Stomach smooth muscle (tissue), 2 donors: ENCODE data around the gene ELMO1.

Experiments used
- H3K27ac ChIP-seq: one replicate; pipeline ENCODE4 v1.7.0; 2013; ENCODE audit warnings: mild to moderate bottlenecking, low read length, inconsistent platforms
- H3K27me3 ChIP-seq, 2 donors: one replicate each; pipeline ENCODE4 v1.7.0; 2013; ENCODE audit warnings: low read length in 2 of 2; ENCODE audit not compliant: insufficient read depth in 2 of 2, control insufficient read depth in 1 of 2
- H3K36me3 ChIP-seq, 2 donors: one replicate each; pipeline ENCODE4 v1.7.0; 2013; ENCODE audit warnings: low read length in 2 of 2; ENCODE audit not compliant: control insufficient read depth in 2 of 2, insufficient read depth in 2 of 2
- H3K4me1 ChIP-seq: one replicate; pipeline ENCODE4 v1.7.0; 2013; ENCODE audit warnings: low read length; ENCODE audit not compliant: control insufficient read depth, insufficient read depth
- H3K4me3 ChIP-seq, 2 donors: one replicate each; pipeline ENCODE4 v1.7.0; 2013; ENCODE audit warnings: low read length in 2 of 2
- H3K9ac ChIP-seq, 2 donors: one replicate each; pipeline ENCODE4 v1.7.0; 2013; ENCODE audit warnings: low read length in 2 of 2, mild to moderate bottlenecking in 1 of 2
- H3K9me3 ChIP-seq, 2 donors: one replicate each; pipeline ENCODE4 v1.7.0; 2013; ENCODE audit warnings: low read length in 2 of 2; ENCODE audit not compliant: control insufficient read depth in 2 of 2
- donor health status: healthy.
- donor health status: Pancreatic carcinoma.

ELMO1 gene

DNA sequence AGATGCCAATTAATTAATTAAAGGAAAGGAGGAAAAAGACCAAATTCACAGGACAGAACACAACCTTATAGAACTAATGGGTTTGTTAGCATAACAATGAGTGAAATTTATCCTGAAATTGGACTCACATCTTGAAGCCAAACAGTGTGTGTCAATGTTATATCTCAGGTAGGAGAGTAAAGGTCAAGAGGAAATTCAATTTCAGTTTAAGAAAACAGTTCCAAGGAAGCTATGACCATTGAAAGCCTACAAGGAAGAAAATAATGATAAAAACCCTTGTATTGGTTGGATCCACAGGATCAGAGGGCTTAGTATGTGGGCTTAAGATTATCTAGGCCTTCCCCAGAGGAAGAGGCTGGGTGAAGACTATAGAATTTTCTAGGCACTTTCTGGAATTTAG is 525.5 kb downstream of the ELMO1 start:
- H3K4me3 ChIP-seq, result no peak overlapping the region

DNA sequence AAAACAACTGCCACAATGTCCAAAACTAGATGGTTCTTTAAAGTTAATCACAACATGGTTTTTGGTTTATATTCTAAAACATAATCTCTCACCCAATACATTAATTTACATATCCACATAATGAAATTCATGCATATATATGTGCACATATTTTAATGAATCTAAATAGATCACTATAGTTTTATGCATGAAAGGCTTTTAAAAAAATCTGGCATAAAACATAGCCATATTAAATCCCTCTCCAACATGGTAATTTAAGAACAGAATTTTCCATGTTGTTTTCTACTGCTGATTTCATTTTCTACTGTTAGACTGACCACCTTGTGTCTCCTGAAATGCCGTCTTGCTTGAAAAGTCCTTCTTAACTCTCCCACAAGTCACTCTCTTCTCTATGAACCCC is 528.2 kb downstream of the ELMO1 start:
- H3K4me3 ChIP-seq, result no peak overlapping the region
- H3K36me3 ChIP-seq, result no peaks in the 10 kb centered on the region
- no peak overlapping the region for H3K27ac ChIP-seq
- no peaks in the 10 kb centered on the region for H3K9me3 ChIP-seq
- H3K27me3 ChIP-seq, result no peaks in the 10 kb centered on the region
- H3K4me1 ChIP-seq, result peaks cover 3% of the 10 kb centered on the region
- H3K9ac ChIP-seq, result no peak overlapping the region

More for the DNA sequence above, 525.5 kb downstream of the ELMO1 start:
- no peaks in the 10 kb centered on the region for H3K9me3 ChIP-seq
- no peak overlapping the region for H3K27ac ChIP-seq
- no peaks in the 10 kb centered on the region for H3K36me3 ChIP-seq
- H3K9ac ChIP-seq, result no peak overlapping the region
- H3K4me1 ChIP-seq, result peaks cover 8% of the 10 kb centered on the region
- H3K27me3 ChIP-seq, result no peaks in the 10 kb centered on the region

DNA sequence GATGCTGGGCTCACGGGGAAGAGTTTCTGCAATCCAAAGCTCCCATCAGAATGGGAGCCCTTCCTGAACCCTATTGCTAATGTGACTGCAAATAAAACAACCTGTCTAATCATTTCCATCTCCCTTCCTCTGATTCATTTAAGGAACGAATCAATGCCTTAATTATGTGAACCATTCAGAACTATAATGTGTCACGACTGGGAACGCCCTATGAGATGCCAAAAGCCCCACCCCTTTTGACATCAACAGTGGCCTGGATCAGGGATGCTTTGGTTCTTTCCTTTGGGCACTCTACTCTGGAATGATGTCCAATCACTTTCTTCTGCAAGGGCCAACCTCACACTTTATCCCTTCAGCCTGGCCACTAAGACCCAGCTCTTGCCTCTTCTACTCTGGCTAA is 528.9 kb downstream of the ELMO1 start:
- Histone ChIP-seq H3K4me3 (no peak overlapping the region), H3K27ac (no peak overlapping the region), H3K9me3 (no peaks in the 10 kb centered on the region), H3K9ac (no peak overlapping the region), H3K4me1 (no peaks in the 10 kb centered on the region), H3K36me3 (no peaks in the 10 kb centered on the region), H3K27me3 (no peaks in the 10 kb centered on the region)

DNA sequence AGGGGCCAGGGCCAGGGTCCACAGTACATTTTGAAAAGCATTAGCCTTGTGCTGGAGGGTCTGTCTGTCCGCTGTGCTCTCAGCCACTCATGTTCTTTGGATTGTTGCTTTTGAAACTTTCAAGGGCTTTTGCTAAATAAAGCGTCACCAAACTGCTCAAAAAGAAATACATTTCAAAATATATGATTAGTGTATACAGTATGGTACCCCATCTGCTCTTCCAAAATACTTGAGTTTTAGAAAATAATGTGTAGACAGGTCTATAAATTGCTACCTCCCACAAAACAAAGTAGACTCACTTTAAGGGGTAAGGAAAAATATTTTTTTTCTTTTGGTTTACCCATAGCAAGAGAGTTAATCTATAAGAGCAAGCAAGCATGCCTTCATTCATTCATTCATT is 530.1 kb downstream of the ELMO1 start:
- Histone ChIP-seq H3K27ac (no peak overlapping the region), H3K27me3 (no peaks in the 10 kb centered on the region)

DNA sequence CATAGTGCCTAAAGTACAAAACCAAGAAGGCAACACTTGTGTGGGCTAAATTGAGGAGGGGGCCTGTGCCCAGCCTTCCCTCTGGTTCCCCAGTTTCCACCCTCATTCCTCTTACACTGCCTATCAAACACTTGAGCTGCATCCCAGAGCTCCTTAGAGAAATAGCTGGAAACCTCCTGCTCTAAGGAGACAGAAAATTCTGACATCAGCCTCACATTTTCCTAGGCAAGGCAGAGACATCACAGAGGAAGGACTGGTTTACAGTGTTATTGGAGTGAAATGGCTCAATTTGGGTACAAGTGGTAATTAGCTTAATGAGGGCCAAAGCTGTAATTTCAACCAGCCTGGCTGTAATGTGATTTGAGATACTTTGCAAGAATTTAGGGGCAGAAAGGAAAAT is 532.0 kb downstream of the ELMO1 start:
- H3K27ac ChIP-seq, result no peak overlapping the region
- no peak overlapping the region for H3K9ac ChIP-seq
- no peaks in the 10 kb centered on the region for H3K4me1 ChIP-seq
- H3K27me3 ChIP-seq, result no peaks in the 10 kb centered on the region
- H3K36me3 ChIP-seq, result no peaks in the 10 kb centered on the region
- H3K4me3 ChIP-seq, result no peak overlapping the region
- no peaks in the 10 kb centered on the region for H3K9me3 ChIP-seq

More for the DNA sequence above, 530.1 kb downstream of the ELMO1 start:
- Histone ChIP-seq H3K9ac (no peak overlapping the region), H3K9me3 (no peaks in the 10 kb centered on the region), H3K36me3 (no peaks in the 10 kb centered on the region), H3K4me1 (no peaks in the 10 kb centered on the region), H3K4me3 (no peak overlapping the region)

DNA sequence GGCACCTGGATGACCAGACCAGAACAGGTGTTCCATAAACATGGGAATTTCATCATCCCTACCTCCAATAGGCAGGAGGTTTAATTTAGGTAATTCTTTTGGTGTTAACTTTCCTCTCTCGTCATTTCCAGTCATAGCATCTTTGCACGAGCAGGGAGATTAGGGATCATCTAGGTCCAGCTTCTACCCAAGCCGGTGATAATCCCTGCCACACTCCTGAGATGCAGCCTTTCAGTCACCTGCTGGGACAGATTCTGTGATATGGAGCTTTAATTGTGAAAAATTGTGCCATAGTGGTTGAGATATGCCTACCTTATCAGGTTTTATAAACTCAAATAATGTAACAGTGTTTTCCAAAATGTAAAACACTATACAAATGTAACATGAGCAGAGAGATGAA is 532.5 kb downstream of the ELMO1 start:
- Histone ChIP-seq H3K27me3 (no peaks in the 10 kb centered on the region), H3K4me3 (no peak overlapping the region), H3K9ac (no peak overlapping the region), H3K27ac (no peak overlapping the region), H3K9me3 (no peaks in the 10 kb centered on the region), H3K36me3 (no peaks in the 10 kb centered on the region), H3K4me1 (no peaks in the 10 kb centered on the region)

DNA sequence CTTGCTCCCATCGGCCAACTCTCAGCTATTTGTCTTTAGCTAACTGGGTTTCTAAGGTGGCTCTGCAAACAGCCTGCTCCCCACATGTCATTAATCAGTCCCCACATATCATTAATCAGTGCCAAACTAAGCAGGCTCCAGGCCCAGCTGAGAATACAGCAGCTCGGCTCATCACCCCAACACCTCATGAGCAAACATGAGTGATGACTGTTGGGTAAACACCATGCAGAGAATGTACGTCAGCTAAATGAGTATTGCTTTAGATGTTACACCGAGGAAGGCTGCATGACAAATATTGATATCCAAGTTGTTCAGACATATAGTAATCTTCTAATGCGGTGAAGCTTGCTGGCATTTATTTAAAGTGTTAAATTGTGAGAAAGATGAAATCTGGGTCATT is 536.9 kb downstream of the ELMO1 start:
- no peaks in the 10 kb centered on the region for H3K36me3 ChIP-seq
- no peaks in the 10 kb centered on the region for H3K9me3 ChIP-seq
- no peak overlapping the region for H3K27ac ChIP-seq
- no peaks in the 10 kb centered on the region for H3K27me3 ChIP-seq
- no peak overlapping the region for H3K9ac ChIP-seq
- no peak overlapping the region for H3K4me3 ChIP-seq
- no peaks in the 10 kb centered on the region for H3K4me1 ChIP-seq

DNA sequence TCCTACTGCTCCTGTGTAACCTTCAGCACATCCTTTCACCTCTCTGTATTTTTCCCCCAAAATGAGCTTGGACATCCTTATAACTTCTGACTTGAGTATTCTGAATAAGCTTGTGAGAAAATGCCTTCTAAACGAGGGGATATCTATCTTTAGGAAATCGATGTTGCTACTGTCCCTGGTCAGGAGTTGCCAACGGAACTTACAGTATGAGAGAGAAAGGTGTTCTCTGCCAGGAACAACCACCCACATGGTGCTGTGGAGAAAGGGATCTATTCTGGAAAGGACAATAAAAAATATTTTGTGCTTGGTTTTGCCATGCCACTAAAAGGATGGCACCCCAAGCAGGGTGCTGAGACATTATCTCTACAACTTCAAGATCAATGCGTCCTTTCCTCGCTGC is 537.8 kb downstream of the ELMO1 start:
- Histone ChIP-seq H3K4me3 (no peak overlapping the region), H3K27ac (no peak overlapping the region), H3K36me3 (no peaks in the 10 kb centered on the region), H3K4me1 (no peaks in the 10 kb centered on the region), H3K27me3 (no peaks in the 10 kb centered on the region), H3K9me3 (no peaks in the 10 kb centered on the region), H3K9ac (no peak overlapping the region)

DNA sequence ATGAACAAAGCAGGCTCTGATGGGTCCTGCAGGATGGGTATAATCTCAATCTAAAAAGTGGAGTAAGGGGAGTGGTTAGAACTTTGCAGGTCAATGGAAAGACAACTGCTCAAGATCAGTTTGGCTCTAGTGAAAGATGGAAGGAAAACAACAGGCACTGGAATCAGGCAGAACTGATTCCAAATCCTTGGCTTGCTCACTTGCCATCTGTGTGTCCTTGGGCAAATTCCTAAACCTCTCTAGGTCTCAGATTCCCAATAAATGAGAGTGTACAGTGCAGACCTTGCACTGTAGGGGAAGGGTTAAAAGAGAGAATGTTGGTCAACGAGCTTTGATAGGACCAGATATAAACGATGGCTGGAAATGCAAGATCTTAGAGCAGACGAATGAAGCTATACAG is 538.3 kb downstream of the ELMO1 start:
- H3K27ac ChIP-seq, result no peak overlapping the region
- no peaks in the 10 kb centered on the region for H3K36me3 ChIP-seq

DNA sequence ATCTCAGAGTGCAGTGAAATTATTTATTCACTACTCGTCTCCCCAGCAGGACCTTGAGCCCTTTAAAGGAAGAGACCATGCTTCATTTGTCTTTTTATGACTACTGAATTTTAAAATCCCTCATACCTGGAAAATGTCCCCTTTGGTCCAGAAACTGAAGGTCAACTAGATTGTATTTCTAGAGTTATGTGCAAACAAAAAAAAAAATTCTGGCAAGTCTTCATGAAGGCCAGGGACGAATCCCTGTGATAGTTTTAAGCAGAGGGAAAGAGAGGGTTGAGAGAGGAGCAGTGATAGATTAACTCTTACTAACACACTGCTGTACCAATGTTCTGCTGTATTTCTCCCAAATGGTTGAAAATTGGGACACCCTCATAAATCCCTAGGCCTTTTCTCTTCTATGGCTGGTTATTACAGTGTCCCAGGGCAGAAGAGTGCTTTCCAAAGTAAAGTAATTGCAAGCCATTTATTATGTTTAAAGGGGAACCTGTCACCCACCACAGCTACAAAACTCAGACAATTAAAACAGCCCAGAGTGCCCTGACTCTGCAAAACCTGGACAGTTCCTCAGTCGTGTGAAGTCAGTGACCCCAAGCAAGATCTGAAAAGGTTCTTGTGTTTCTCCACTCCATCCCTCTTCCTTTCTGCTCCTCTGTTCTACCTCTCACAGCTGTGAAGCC is 541.6 kb downstream of the ELMO1 start:
- Histone ChIP-seq H3K27ac (no peak overlapping the region), H3K4me1 (peaks cover 9% of the 10 kb centered on the region), H3K9ac (no peak overlapping the region), H3K4me3 (no peak overlapping the region), H3K9me3 (no peaks in the 10 kb centered on the region), H3K27me3 (no peaks in the 10 kb centered on the region), H3K36me3 (no peaks in the 10 kb centered on the region)

More for the DNA sequence above, 538.3 kb downstream of the ELMO1 start:
- Histone ChIP-seq H3K4me3 (no peak overlapping the region), H3K4me1 (no peaks in the 10 kb centered on the region), H3K9me3 (no peaks in the 10 kb centered on the region), H3K27me3 (no peaks in the 10 kb centered on the region), H3K9ac (no peak overlapping the region)

DNA sequence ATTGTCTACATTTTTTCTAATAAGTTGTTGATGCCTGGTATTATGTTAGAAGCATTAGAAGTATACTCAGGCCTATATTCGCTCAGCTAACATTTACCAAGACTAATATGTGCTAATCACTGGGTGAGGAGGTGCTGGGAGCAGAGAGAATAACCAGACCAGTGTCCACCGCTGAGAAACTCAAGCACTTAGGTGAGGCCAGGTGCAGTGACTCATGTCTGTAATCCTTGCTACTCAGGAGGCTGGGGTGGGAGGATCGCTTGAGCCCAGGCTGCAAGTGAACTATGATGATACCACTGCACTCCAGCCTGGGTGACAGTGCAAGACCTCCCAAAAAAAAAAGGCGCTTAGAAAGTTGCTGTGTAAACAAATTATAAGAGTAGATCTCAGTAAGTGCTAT is 542.2 kb downstream of the ELMO1 start:
- Histone ChIP-seq H3K36me3 (no peaks in the 10 kb centered on the region), H3K4me3 (no peak overlapping the region), H3K27me3 (no peaks in the 10 kb centered on the region), H3K9ac (no peak overlapping the region), H3K9me3 (no peaks in the 10 kb centered on the region), H3K27ac (no peak overlapping the region), H3K4me1 (peaks cover 9% of the 10 kb centered on the region)
